ENCODE measurements around the gene C1QL4.
"Not testable (repeated sequence)": the region's sequence is repeated elsewhere in the genome, so short reads cannot be mapped to it uniquely, and the experiment has no call there.

C1QL4 gene

DNA sequence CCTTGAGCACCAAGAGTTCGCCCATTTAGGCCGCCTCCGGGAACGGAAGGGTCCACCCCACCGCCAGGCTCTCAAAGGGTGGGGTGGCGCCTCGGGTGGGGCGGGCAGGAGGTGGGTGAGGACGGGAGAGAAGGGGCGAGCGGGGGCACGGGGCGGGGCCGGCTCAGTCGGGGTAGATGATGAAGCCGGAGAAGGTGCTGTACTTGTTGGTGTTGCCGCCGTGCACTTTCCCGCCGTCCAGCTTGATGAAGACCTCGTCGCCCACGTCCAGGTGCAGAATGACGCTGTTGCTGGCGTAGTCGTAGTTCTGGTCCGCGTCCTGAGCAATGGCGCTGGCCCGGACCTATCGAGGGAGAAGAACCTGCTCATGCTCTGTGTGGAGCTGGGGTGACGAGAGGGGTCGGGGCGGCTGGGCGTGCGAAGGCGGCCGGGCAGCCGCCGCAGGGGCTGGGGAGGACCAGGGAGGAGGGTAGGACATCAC is 4.1 kb downstream of the C1QL4 start:
- no peak for FAIRE-seq

- no peak for FAIRE-seq
These were observed 4.5 kb downstream of the C1QL4 start for GRCh38 chr12:49332441-49332861.

DNA sequence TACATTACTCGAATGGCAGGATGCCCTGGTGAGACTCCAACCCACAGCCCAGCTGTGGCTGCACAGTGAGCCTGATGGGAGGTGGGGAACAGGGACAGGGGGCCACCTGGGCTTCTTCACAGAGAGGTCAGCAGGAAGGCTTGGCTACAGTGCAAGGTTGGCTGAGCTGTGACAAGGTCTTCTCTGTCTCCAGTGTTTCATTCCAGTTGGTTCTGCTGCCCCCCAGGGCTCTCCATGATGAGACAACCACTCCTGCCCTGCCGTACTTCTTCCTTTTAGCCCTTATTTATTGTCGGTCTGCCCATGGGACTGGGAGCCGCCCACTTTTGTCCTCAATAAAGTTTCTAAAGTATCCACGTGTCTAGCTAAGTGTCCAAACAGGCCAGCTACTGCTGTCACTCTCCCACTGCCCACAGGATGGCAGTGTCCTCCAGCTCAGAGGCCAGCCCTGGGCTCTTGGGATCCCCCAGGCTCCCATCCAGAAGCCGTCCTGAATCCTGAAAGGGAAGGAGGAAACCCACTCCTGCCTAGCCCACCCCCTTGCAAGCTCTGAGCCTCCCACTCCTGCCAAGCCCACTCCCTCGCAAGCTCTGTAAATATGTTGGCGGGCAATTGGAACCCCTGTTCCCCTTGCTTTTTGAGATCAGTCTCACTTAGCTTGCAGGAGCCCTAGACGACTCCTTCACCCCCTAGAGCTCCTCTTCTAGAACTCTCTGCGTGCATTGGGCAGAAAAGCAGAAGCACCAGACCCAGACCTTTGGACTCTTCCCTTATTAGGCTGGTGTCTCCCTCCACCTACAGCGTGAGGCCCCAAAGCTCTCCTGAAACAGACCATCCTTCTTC is 5.4 kb downstream of the C1QL4 start:
- peak; percentile 95 for FAIRE-seq

DNA sequence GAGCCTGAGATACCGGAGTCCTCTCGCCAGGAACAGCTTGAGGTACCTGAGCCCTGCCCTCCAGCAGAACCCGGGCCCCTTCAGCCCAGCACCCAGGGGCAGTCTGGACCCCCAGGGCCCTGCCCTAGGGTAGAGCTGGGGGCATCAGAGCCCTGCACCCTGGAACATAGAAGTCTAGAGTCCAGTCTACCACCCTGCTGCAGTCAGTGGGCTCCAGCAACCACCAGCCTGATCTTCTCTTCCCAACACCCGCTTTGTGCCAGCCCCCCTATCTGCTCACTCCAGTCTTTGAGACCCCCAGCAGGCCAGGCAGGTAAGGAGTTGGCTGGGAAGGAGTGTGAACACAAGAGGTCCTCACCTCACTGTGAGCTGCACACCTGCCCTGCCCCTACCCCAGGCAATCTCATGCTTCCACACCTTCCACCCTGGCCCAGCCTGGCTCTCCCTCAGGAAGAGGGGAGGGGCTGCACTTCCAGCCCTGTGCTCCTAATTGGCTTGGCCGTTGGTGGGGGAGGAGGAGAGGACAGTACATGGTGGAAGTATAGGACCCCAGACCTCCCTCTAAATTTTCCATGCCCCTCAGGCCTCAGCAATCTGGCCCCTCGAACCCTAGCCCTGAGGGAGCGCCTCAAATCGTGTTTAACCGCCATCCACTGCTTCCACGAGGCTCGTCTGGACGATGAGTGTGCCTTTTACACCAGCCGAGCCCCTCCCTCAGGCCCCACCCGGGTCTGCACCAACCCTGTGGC is 6.2 kb downstream of the C1QL4 start:
- no peak for FAIRE-seq

DNA sequence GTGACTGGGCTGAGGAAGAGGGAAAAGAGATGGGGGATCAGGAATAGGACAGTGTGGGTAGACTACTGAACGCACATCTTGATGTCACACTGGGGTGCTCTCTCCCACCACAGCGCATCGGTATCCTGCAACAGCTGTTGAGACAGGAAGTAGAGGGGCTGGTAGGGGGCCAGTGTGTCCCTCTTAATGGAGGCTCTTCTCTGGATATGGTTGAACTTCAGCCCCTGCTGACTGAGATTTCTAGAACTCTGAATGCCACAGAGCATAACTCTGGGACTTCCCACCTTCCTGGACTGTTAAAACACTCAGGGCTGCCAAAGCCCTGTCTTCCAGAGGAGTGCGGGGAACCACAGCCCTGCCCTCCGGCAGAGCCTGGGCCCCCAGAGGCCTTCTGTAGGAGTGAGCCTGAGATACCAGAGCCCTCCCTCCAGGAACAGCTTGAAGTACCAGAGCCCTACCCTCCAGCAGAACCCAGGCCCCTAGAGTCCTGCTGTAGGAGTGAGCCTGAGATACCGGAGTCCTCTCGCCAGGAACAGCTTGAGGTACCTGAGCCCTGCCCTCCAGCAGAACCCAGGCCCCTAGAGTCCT is 6.9 kb downstream of the C1QL4 start:
- FAIRE-seq = no peak

- FAIRE-seq = no peak
These were observed 8.2 kb downstream of the C1QL4 start for GRCh38 chr12:49328816-49329215.

GRCh38 chr12:49327887-49328286 is 9.1 kb downstream of the C1QL4 start:
- FAIRE-seq = no peak

DNA sequence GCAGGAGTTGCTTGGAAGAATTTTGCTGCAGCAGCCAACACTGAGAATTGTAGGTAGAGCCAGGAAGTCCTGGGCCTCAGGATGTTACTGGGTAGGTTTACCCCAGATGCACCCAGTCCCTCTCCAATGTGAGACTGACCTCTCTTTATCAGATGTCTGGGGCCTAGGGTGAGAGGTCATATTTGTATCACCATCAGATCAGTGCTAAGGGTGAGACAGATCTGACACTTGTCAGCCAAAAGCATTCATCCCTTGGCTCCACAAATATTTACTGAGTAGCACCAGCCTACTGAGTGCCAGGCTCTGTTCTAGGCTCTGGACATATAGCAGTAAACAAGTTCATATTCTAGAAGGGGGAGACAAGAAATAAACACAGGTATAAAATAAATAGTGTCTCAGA is 9.6 kb downstream of the C1QL4 start:
- no peak for FAIRE-seq

- FAIRE-seq = no peak
These were observed 11.4 kb downstream of the C1QL4 start for GRCh38 chr12:49325606-49326005.

DNA sequence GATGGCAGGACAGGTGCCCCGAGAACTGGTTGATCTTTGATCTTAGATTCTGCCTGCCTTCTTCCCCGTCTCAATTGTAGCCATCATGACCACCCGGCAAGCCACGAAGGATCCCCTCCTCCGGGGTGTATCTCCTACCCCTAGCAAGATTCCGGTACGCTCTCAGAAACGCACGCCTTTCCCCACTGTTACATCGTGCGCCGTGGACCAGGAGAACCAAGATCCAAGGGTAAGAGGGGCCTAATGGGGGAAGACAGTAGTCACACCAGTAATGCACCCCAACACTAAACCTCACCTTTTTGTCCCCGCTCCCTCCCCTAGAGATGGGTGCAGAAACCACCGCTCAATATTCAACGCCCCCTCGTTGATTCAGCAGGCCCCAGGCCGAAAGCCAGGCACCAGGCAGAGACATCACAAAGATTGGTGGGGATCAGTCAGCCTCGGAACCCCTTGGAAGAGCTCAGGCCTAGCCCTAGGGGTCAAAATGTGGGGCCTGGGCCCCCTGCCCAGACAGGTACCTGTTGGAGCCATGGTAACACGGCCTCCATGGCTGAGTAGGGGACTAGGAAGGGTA is 13.4 kb downstream of the C1QL4 start:
- FAIRE-seq = no peak

DNA sequence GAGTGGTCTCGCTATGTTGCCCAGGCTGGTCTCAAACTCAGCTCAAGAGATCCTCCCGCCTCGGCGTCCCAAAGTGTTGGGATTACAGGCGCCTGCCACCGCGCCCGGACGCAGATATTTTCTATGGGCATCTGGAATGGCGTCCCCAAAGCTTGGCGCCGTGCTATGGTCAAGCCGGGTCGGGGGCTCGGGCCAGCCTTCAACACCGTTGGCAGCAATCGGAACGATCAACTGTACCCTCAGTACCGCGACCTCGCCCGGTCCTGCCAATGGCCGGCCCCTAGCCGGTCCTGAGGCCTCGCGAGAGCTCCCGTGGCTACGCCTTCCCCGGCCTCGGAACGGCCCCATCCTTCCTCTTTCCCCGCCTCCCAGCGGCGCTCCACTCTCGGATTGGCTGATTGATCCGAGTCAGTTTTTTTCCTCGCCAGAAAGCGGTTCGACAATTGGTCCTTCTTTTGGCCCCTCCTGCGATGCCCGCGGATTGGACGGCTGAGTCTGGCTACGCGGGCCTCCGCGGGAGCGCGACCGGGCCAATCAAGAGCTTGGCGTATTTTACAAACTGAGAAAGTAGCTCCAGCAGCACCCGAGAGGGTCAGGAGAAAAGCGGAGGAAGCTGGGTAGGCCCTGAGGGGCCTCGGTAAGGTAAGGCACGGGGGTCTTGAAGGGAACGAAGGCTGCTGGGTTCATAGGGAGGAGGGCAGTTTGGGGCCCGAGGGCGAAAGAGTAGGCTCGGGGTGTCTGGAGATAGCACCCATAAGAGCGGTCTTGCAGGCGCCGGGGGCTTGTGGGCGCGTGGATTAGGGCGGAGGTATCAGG is 14.1 kb downstream of the C1QL4 start, which contains the start of gene TROAP:
Gene TROAP (plus strand): TSS at position 548 of the 816 bp plus-strand sequence. CDS start 354 bp downstream, outside the sequence.
- FAIRE-seq = peak; percentile 99

GRCh38 chr12:49322367-49322707 is 14.7 kb downstream of the C1QL4 start:
- no peak for FAIRE-seq

GRCh38 chr12:49320411-49321103 is 16.4 kb downstream of the C1QL4 start:
- FAIRE-seq = not testable (repeated sequence)

DNA sequence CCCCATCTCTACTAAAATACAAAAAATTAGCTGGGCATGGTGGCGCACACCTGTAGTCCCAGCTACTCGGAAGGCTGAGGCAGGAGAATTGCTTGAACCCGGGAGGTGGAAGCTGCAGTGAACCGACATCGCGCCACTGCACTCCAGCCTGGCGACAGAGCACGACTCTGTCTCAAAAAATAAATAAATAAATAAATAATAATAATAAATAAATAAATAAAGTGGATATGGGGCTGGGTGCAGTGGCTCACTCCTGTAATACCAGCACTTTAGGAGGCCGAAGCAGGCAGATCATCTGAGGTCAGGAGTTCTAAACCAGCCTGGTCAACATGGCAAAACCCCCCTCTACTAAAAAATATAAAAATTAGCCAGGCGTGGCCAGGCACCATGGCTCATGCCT is 19.9 kb downstream of the C1QL4 start:
- not testable (repeated sequence) for FAIRE-seq

DNA sequence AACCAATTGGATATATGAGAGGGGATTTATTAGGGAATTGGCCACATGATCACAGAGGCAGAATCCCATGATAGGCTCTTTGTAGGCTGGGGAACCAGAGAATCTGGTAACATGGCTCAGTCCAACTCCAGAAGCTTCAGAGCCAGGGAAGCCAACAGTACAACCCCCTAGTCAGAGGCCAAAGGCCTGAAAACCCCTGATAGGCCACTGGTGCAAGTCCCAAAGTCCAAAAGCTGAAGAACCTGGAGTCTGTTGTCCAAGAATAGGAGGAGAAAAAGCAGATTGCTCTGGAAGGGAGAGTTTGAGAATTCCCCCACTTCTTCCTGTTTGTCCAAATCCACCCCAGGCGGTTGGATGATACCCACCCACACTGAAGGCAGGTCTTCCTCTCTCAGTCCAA is 22.2 kb downstream of the C1QL4 start:
- FAIRE-seq = no peak

DNA sequence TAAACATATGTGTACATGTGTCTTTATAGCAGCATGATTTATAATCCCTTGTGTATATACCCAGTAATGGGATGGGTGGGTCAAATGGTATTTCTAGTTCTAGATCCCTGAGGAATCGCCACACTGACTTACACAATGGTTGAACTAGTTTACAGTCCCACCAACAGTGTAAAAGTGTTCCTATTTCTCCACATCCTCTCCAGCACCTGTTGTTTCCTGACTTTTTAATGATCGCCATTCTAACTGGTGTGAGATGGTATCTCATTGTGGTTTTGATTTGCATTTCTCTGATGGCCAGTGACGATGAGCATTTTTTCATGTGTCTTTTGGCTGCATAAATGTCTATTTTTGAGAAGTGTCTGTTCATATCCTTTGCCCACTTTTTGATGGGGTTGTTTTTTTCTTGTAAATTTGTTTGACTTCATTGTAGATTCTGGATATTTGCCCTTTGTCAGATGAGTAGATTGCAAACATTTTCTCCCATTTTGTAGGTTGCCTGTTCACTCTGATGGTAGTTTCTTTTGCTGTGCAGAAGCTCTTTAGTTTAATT is 26.5 kb downstream of the C1QL4 start:
- not testable (repeated sequence) for FAIRE-seq

GRCh38 chr12:49309386-49309785 is 27.6 kb downstream of the C1QL4 start:
- FAIRE-seq = no peak

GRCh38 chr12:49305762-49306510 is 31.1 kb downstream of the C1QL4 start:
- FAIRE-seq = no peak

- FAIRE-seq = no peak
These were observed 32.8 kb downstream of the C1QL4 start for GRCh38 chr12:49304161-49304560.

GRCh38 chr12:49301760-49302159 is 35.2 kb downstream of the C1QL4 start:
- no peak for FAIRE-seq

GRCh38 chr12:49298160-49298559 is 38.8 kb downstream of the C1QL4 start:
- no peak for FAIRE-seq
